PC-3 (cell line): ENCODE measurements around the gene PROSER1. TPM values are rescaled to one million over a fixed set of nuclear protein-coding genes. Genes with fewer than 3 reads are reported as not detected.

Experiments
- ATAC-seq: fragments of 200-7000 bp; cut with Tn5 transposase; 2 replicates; pipeline ENCODE4 v1.9.1; 2020; ENCODE audit warnings: mild to moderate bottlenecking, moderate library complexity
- BruUV-seq: library from RNA; stranded (reverse); fragments of 400-500 nt; replicated peaks from 2 replicates; lab custom pipeline; 2021; lab: Mats Ljungman, UMichigan
- CTCF ChIA-PET: fragments of 300-600 bp; sonication (Branson Sonifier 250); formaldehyde crosslinking; loops from one replicate; lab custom pipeline; 2022; ENCODE audit warnings: antibody characterized with exemption; lab: Charles Lee
- POLR2A ChIA-PET: fragments of 300-600 bp; sonication (Branson Sonifier 250); formaldehyde crosslinking; loops from one replicate; lab custom pipeline; 2022; ENCODE audit warnings: antibody characterized with exemption; ENCODE audit not compliant: unreplicated experiment; lab: Charles Lee
- DNase-seq: peaks from one replicate; pipeline ENCODE4 v3.0.0-alpha.2; 2015
- H2AFZ ChIP-seq: fragments of 300-600 bp; sonication (generic); 2 replicates; pipeline ENCODE4 v1.6.0; 2016; ENCODE audit warnings: antibody characterized with exemption, low read length
- H3F3A ChIP-seq: fragments of 300-600 bp; sonication (generic); one replicate; pipeline ENCODE4 v1.6.0; 2017; ENCODE audit warnings: antibody characterized with exemption, low read length, control low read depth, mild to moderate bottlenecking; ENCODE audit not compliant: unreplicated experiment
- H3K27ac ChIP-seq: fragments of 300-600 bp; sonication (generic); 2 replicates; pipeline ENCODE4 v1.5.1; 2016; ENCODE audit warnings: mild to moderate bottlenecking, low read length
- H3K27me3 ChIP-seq: fragments of 300-600 bp; sonication (generic); 2 replicates; pipeline ENCODE4 v1.6.1; 2016; ENCODE audit warnings: low read length, mixed read lengths
- H3K36me3 ChIP-seq: fragments of 300-600 bp; sonication (generic); 2 replicates; pipeline ENCODE4 v1.6.1; 2016; ENCODE audit warnings: low read depth, mixed run types, low read length, mixed read lengths
- H3K4me1 ChIP-seq: fragments of 300-600 bp; sonication (generic); 2 replicates; pipeline ENCODE4 v1.5.1; 2016; ENCODE audit warnings: low read length; ENCODE audit not compliant: insufficient read depth
- H3K4me2 ChIP-seq: fragments of 300-600 bp; sonication (generic); 2 replicates; pipeline ENCODE4 v1.6.0; 2016; ENCODE audit warnings: low read length
- H3K4me3 ChIP-seq: fragments of 300-600 bp; sonication (generic); 2 replicates; pipeline ENCODE4 v1.5.1; 2016; ENCODE audit warnings: mild to moderate bottlenecking, low read length, mixed read lengths
- H3K79me2 ChIP-seq: fragments of 300-600 bp; sonication (generic); 2 replicates; pipeline ENCODE4 v1.6.1; 2017; ENCODE audit warnings: low read length, mixed read lengths
- H3K9ac ChIP-seq: fragments of 300-600 bp; sonication (generic); 2 replicates; pipeline ENCODE4 v1.6.0; 2016; ENCODE audit warnings: mild to moderate bottlenecking, low read length
- H3K9me2 ChIP-seq: fragments of 300-600 bp; sonication (generic); replicated peaks from 2 replicates; pipeline ENCODE4 v1.6.1; 2016; ENCODE audit warnings: mixed run types, low read length, mixed read lengths
- H3K9me3 ChIP-seq: fragments of 300-600 bp; sonication (generic); 2 replicates; pipeline ENCODE4 v1.6.1; 2016; ENCODE audit warnings: low read length, mixed read lengths
- H4K20me1 ChIP-seq: fragments of 300-600 bp; sonication (generic); 2 replicates; pipeline ENCODE4 v1.6.1; 2016; ENCODE audit warnings: low read length, mixed read lengths
- EZH2 ChIP-seq: fragments of 300-600 bp; sonication (generic); IDR thresholded peaks from one replicate; pipeline ENCODE4 v1.6.1; 2017; ENCODE audit warnings: antibody characterized with exemption, mild to moderate bottlenecking, low read length; ENCODE audit not compliant: unreplicated experiment
- EZH2phosphoT487 ChIP-seq: fragments of 300-600 bp; sonication (generic); IDR thresholded peaks from 2 replicates; pipeline ENCODE4 v1.6.1; 2018; ENCODE audit warnings: mild to moderate bottlenecking, antibody characterized with exemption, low read length, borderline replicate concordance
- intact Hi-C: fragments of 100-400 bp; cut with micrococcal nuclease; formaldehyde crosslinking; loops from 2 replicates; pipeline ENCODE4 v1.9.0; 2023
- total RNA-seq: library from RNA; depleted of rRNA; stranded (reverse); fragments of >200 nt; gene quantifications from 2 replicates; pipeline ENCODE4 v1.2.3, GENCODE V29; 2014
- TF ChIP-seq, protein P1 (sequence below): fragments of 300-600 bp; sonication (generic); conservative IDR thresholded peaks from 2 replicates; pipeline ENCODE4 v1.5.1; 2017; ENCODE audit warnings: antibody characterized with exemption, low read depth, mild to moderate bottlenecking, low read length

PROSER1 gene
- total RNA-seq, 1 experiment from 2014 or later = 6.6 TPM

DNA sequence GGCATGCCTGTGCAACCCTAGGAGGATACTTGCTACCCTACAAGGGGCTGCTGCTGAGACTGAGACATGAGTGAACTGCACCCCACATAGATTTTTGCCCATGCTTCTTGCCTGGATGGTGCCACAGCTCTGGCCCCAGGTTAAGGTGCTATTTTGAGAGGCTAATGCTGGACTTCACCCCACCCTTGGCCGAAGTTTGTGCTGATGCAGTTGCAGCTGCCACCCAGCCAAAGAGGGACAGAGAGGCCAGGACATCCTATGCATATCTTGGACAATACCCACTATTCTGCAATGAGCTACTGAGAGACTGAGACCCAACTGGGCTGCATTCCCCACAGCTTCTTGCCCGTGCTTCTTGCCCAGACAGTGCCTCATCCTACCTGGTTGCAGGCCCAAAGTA is 35.0 kb upstream of the PROSER1 start:
- TF ChIP-seq EZH2 = no peak
- no peak for TF ChIP-seq EZH2phosphoT487
- TF ChIP-seq, protein P1, sequence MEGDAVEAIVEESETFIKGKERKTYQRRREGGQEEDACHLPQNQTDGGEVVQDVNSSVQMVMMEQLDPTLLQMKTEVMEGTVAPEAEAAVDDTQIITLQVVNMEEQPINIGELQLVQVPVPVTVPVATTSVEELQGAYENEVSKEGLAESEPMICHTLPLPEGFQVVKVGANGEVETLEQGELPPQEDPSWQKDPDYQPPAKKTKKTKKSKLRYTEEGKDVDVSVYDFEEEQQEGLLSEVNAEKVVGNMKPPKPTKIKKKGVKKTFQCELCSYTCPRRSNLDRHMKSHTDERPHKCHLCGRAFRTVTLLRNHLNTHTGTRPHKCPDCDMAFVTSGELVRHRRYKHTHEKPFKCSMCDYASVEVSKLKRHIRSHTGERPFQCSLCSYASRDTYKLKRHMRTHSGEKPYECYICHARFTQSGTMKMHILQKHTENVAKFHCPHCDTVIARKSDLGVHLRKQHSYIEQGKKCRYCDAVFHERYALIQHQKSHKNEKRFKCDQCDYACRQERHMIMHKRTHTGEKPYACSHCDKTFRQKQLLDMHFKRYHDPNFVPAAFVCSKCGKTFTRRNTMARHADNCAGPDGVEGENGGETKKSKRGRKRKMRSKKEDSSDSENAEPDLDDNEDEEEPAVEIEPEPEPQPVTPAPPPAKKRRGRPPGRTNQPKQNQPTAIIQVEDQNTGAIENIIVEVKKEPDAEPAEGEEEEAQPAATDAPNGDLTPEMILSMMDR = no peak
- H2AFZ ChIP-seq = no peak overlapping the region
- H3K9me3 ChIP-seq = no peaks in the 10 kb centered on the region
- no peak overlapping the region for H3K9ac ChIP-seq
- H3K4me2 ChIP-seq = no peak overlapping the region
- CTCF ChIA-PET = no interaction called here
- H3K4me3 ChIP-seq = no peak overlapping the region
- no peak overlapping the region for H3K27ac ChIP-seq
- no peaks in the 10 kb centered on the region for H3F3A ChIP-seq
- no peaks in the 10 kb centered on the region for H3K4me1 ChIP-seq
- ATAC-seq (no peak), DNase-seq (no peak)
- no peaks in the 10 kb centered on the region for H4K20me1 ChIP-seq
- H3K9me2 ChIP-seq = no peaks in the 10 kb centered on the region
- H3K27me3 ChIP-seq = peaks cover 21% of the 10 kb centered on the region; the same call in 1 of the 2 replicates
- BruUV-seq = no TSS peak
- intact Hi-C loops = no loop called here
- no peaks in the 10 kb centered on the region for H3K79me2 ChIP-seq
- H3K36me3 ChIP-seq = no peaks in the 10 kb centered on the region
- POLR2A ChIA-PET = no interaction called here

DNA sequence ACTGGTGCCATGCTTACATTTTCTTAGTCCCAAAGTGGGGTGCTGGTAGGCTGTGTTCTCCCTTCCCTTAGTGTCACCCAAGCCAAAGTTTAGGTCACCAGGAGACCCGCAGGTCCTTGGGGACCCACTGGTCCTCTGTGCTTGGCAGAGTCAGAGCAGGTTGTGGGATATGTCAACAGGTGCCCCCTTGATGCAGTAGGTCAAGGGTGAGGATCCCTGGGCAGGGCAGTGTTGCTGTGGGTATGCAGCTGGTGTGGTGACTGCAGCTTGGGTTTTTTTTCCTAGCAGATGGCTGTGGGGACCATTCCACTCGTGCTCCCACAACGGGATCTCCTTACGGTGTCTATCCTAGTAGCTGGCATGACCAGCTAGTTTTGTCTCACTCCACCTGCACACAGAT is 24.1 kb upstream of the PROSER1 start:
- H4K20me1 ChIP-seq = no peaks in the 10 kb centered on the region
- no TSS peak for BruUV-seq
- H3K4me2 ChIP-seq = no peak overlapping the region
- H3K27ac ChIP-seq = no peak overlapping the region
- no peak for DNase-seq
- H3K36me3 ChIP-seq = no peaks in the 10 kb centered on the region
- ATAC-seq = no peak
- H3K9me2 ChIP-seq = no peaks in the 10 kb centered on the region
- H2AFZ ChIP-seq = no peak overlapping the region
- no peak overlapping the region for H3K4me3 ChIP-seq
- H3K79me2 ChIP-seq = no peaks in the 10 kb centered on the region
- H3K4me1 ChIP-seq = no peaks in the 10 kb centered on the region
- POLR2A ChIA-PET = no interaction called here
- H3K27me3 ChIP-seq = no peaks in the 10 kb centered on the region
- CTCF ChIA-PET = no interaction called here
- no peaks in the 10 kb centered on the region for H3F3A ChIP-seq
- no peaks in the 10 kb centered on the region for H3K9me3 ChIP-seq
- TF ChIP-seq EZH2 = no peak
- TF ChIP-seq, protein P1 = no peak
- TF ChIP-seq EZH2phosphoT487 = no peak
- intact Hi-C loops = no loop called here
- no peak overlapping the region for H3K9ac ChIP-seq

DNA sequence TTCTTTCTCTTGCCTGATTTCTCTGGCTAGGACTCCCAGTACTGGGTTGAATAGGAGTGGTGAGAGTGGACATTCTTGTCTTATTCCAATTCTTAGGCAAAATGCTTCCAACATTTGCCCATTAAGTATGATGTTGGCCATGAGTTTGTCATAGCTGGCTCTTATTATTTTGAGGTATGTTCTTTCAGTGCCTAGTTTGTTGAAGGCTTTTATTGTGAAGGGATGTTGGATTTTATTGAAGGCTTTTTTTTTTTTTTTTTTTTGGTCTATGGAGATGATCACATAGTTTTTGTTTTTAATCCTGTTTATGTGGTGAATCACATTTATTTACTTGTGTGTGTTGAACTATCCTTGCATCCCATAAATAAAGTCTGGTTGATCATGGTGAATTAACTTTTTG is 20.2 kb upstream of the PROSER1 start:
- H3K9me3 ChIP-seq = no peaks in the 10 kb centered on the region
- TF ChIP-seq EZH2 = no peak
- TF ChIP-seq, protein P1 = no peak
- POLR2A ChIA-PET = no interaction called here
- intact Hi-C loops = no loop called here
- no peaks in the 10 kb centered on the region for H3K27me3 ChIP-seq
- H2AFZ ChIP-seq = no peak overlapping the region
- no peaks in the 10 kb centered on the region for H3K79me2 ChIP-seq
- no peak for ATAC-seq
- BruUV-seq = no TSS peak
- H4K20me1 ChIP-seq = no peaks in the 10 kb centered on the region
- CTCF ChIA-PET = no interaction called here
- H3K4me1 ChIP-seq = no peaks in the 10 kb centered on the region
- no peaks in the 10 kb centered on the region for H3F3A ChIP-seq
- no peak overlapping the region for H3K9ac ChIP-seq
- H3K4me2 ChIP-seq = no peak overlapping the region
- H3K4me3 ChIP-seq = no peak overlapping the region
- H3K36me3 ChIP-seq = no peaks in the 10 kb centered on the region
- DNase-seq = no peak
- no peaks in the 10 kb centered on the region for H3K9me2 ChIP-seq
- H3K27ac ChIP-seq = no peak overlapping the region
